MM.1S (cell line): ENCODE data around the gene EXOSC5.

Experiments used
- DNase-seq: peaks from one replicate; pipeline ENCODE4 v3.0.0-alpha.2; 2015
- H2AFZ ChIP-seq: fragments of 300-600 bp; sonication (generic); 2 replicates; pipeline ENCODE4 v1.6.0; 2016; ENCODE audit warnings: antibody characterized with exemption, low read length
- H3F3A ChIP-seq: fragments of 300-600 bp; sonication (generic); 2 replicates; pipeline ENCODE4 v1.6.1; 2016; ENCODE audit warnings: mild to moderate bottlenecking, antibody characterized with exemption, low read length, moderate library complexity, mixed read lengths; ENCODE audit not compliant: insufficient read depth
- H3K27ac ChIP-seq: fragments of 300-600 bp; sonication (generic); 2 replicates; pipeline ENCODE4 v1.5.1; 2016; ENCODE audit warnings: mild to moderate bottlenecking, low read length
- H3K27me3 ChIP-seq: fragments of 300-600 bp; sonication (generic); replicated peaks from 2 replicates; pipeline ENCODE4 v1.6.0; 2016; ENCODE audit warnings: low read length; ENCODE audit not compliant: insufficient read depth
- H3K36me3 ChIP-seq: fragments of 300-600 bp; sonication (generic); replicated peaks from 2 replicates; pipeline ENCODE4 v1.6.1; 2016; ENCODE audit warnings: mild to moderate bottlenecking, low read length, mixed read lengths; ENCODE audit not compliant: insufficient read depth
- H3K4me1 ChIP-seq: fragments of 300-600 bp; sonication (generic); 2 replicates; pipeline ENCODE4 v1.6.1; 2016; ENCODE audit warnings: low read length, mixed read lengths
- H3K4me2 ChIP-seq: fragments of 300-600 bp; sonication (generic); 2 replicates; pipeline ENCODE4 v1.6.0; 2016; ENCODE audit warnings: low read depth, low read length
- H3K4me3 ChIP-seq: fragments of 300-600 bp; sonication (generic); 2 replicates; pipeline ENCODE4 v1.5.1; 2016; ENCODE audit warnings: low read length, mixed read lengths
- H3K79me2 ChIP-seq: fragments of 300-600 bp; sonication (generic); 2 replicates; pipeline ENCODE4 v1.6.1; 2016; ENCODE audit warnings: mixed run types, low read length, mixed read lengths
- H3K9ac ChIP-seq: fragments of 300-600 bp; sonication (generic); 2 replicates; pipeline ENCODE4 v1.6.1; 2016; ENCODE audit warnings: low read length, mixed read lengths
- H3K9me2 ChIP-seq: fragments of 300-600 bp; sonication (generic); replicated peaks from 2 replicates; pipeline ENCODE4 v1.6.1; 2016; ENCODE audit warnings: mild to moderate bottlenecking, low read length, mixed read lengths; ENCODE audit not compliant: insufficient read depth
- H3K9me3 ChIP-seq: fragments of 300-600 bp; sonication (generic); replicated peaks from 2 replicates; pipeline ENCODE4 v1.6.1; 2016; ENCODE audit warnings: mild to moderate bottlenecking, low read length, mixed read lengths; ENCODE audit not compliant: insufficient read depth
- H4K20me1 ChIP-seq: fragments of 300-600 bp; sonication (generic); 2 replicates; pipeline ENCODE4 v1.6.1; 2016; ENCODE audit warnings: mild to moderate bottlenecking, low read length, moderate library complexity, mixed read lengths; ENCODE audit not compliant: insufficient read depth
- EZH2 ChIP-seq: fragments of 300-600 bp; sonication (generic); optimal IDR thresholded peaks from 2 replicates; pipeline ENCODE3; 2017; ENCODE audit warnings: low read depth, mild to moderate bottlenecking, antibody characterized with exemption, low read length, mixed read lengths
- EZH2phosphoT487 ChIP-seq: fragments of 300-600 bp; sonication (generic); IDR thresholded peaks from 2 replicates; pipeline ENCODE4 v1.6.1; 2018; ENCODE audit warnings: antibody characterized with exemption, low read length
- TF ChIP-seq, protein P1 (sequence below): fragments of 300-600 bp; sonication (generic); IDR thresholded peaks from 2 replicates; pipeline ENCODE4 v1.5.1; 2016; ENCODE audit warnings: antibody characterized with exemption, low read length, mixed read lengths

EXOSC5 gene

DNA sequence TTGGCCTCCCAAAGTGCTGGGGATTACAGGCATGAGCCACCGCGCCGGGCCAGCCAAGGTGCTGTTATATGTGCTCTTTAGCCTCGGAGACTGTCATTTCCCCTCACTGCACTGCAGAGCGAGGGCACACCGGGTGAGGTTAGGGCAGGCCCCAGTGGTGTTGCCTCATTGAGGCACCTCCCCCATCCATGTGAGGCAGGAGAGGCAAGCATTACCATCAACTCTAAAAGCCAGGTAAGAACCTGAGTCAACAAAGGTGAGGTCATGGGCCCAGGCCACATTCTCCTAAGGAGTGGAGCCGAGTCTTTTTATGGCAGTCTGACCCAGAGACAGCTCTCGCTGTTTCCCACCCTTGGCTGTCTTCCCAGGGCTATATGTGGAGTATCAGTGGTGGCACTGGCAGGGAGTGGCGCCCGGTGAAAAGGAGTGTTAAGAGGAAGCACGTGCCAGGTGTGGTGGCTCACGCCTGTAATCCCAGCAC is 19.1 kb upstream of the EXOSC5 start:
- no peak overlapping the region for H3K4me2 ChIP-seq
- no peaks in the 10 kb centered on the region for H3K27me3 ChIP-seq
- no peaks in the 10 kb centered on the region for H3K79me2 ChIP-seq
- no peaks in the 10 kb centered on the region for H3K9me2 ChIP-seq
- H3F3A ChIP-seq = no peaks in the 10 kb centered on the region
- H2AFZ ChIP-seq = no peak overlapping the region
- no peaks in the 10 kb centered on the region for H3K9me3 ChIP-seq
- no peaks in the 10 kb centered on the region for H4K20me1 ChIP-seq
- H3K4me1 ChIP-seq = no peaks in the 10 kb centered on the region
- no peak overlapping the region for H3K4me3 ChIP-seq
- H3K27ac ChIP-seq = no peak overlapping the region
- H3K9ac ChIP-seq = no peak overlapping the region
- no peaks in the 10 kb centered on the region for H3K36me3 ChIP-seq
- TF ChIP-seq EZH2 (no peak), EZH2phosphoT487 (no peak)
- TF ChIP-seq, protein P1, sequence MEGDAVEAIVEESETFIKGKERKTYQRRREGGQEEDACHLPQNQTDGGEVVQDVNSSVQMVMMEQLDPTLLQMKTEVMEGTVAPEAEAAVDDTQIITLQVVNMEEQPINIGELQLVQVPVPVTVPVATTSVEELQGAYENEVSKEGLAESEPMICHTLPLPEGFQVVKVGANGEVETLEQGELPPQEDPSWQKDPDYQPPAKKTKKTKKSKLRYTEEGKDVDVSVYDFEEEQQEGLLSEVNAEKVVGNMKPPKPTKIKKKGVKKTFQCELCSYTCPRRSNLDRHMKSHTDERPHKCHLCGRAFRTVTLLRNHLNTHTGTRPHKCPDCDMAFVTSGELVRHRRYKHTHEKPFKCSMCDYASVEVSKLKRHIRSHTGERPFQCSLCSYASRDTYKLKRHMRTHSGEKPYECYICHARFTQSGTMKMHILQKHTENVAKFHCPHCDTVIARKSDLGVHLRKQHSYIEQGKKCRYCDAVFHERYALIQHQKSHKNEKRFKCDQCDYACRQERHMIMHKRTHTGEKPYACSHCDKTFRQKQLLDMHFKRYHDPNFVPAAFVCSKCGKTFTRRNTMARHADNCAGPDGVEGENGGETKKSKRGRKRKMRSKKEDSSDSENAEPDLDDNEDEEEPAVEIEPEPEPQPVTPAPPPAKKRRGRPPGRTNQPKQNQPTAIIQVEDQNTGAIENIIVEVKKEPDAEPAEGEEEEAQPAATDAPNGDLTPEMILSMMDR = no peak
- DNase-seq = no peak

DNA sequence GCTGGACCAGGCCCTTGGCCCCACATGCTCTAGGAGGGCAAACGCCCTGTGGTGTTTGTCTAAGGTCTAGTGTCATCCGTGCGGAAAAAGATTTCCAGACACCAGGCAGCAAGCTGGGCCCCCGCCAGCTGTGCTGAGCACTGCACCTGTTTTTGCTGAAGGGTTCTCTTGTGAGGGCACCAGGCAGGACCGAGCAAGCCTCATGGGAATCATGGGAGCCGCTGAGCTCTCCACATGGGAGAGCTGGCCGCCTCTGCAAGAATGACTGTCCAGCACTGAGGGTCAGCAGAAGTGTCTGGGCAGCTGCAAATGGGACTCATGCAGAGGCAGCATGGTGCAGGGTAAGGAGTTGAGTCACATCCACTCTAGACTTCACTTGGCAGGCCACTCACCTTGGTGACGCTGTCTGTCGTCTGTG is 18.0 kb upstream of the EXOSC5 start:
- H3K4me2 ChIP-seq = no peak overlapping the region
- H4K20me1 ChIP-seq = no peaks in the 10 kb centered on the region
- no peaks in the 10 kb centered on the region for H3K27me3 ChIP-seq
- no peak overlapping the region for H3K9ac ChIP-seq
- no peak for DNase-seq
- no peaks in the 10 kb centered on the region for H3K36me3 ChIP-seq
- H3K4me3 ChIP-seq = no peak overlapping the region
- H2AFZ ChIP-seq = no peak overlapping the region
- H3F3A ChIP-seq = no peaks in the 10 kb centered on the region
- H3K9me3 ChIP-seq = no peaks in the 10 kb centered on the region
- peaks cover 4% of the 10 kb centered on the region for H3K4me1 ChIP-seq
- TF ChIP-seq, protein P1 = no peak
- no peak for TF ChIP-seq EZH2phosphoT487
- H3K79me2 ChIP-seq = no peaks in the 10 kb centered on the region
- H3K9me2 ChIP-seq = no peaks in the 10 kb centered on the region
- H3K27ac ChIP-seq = no peak overlapping the region

GRCh38 chr19:41414461-41414860 is 17.3 kb upstream of the EXOSC5 start:
- Histone ChIP-seq H3K9me3 (no peaks in the 10 kb centered on the region), H3K79me2 (no peaks in the 10 kb centered on the region), H3F3A (no peaks in the 10 kb centered on the region), H3K4me3 (no peak overlapping the region), H4K20me1 (no peaks in the 10 kb centered on the region), H3K4me1 (peaks cover 10% of the 10 kb centered on the region), H3K9ac (no peak overlapping the region), H3K36me3 (no peaks in the 10 kb centered on the region), H3K4me2 (no peak overlapping the region), H3K27ac (no peak overlapping the region), H3K9me2 (no peaks in the 10 kb centered on the region), H2AFZ (no peak overlapping the region), H3K27me3 (no peaks in the 10 kb centered on the region)
- DNase-seq = no peak
- TF ChIP-seq, protein P1 = no peak
- TF ChIP-seq EZH2phosphoT487 (no peak), EZH2 (no peak)
